GM19397 (cell line): ENCODE measurements around the gene CHST1.

Experiments used
- ATAC-seq: cut with Tn5 transposase; IDR thresholded peaks from one replicate; pipeline ENCODE4 v1.9.1; 2021; ENCODE audit warnings: mild to moderate bottlenecking, moderate library complexity; ENCODE audit not compliant: unreplicated experiment

CHST1 gene

GRCh38 chr11:45609337-45609736 lies 56.1 kb downstream of the CHST1 start:
- no peak for ATAC-seq

DNA sequence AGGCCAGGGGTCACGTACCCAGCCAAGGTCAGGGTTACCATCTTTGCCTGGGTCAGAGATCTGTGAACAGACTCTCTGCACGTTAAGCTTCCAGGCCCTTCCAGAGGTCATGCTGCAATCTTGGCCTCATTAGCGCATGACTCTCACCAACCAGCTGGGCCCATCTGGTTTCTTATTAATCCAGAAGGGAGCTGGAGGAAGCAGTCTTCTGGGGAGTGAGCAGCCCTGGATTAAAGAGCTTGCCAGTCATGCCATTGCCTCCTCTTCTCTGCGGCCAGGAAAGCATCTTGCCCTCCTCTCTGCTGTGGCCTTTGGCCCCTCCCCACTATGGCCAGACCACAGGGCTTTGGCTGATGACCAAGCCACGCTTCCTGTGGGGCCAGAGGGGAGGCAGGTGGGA lies 57.4 kb downstream of the CHST1 start:
- ATAC-seq: no peak

GRCh38 chr11:45606514-45607281 lies 58.7 kb downstream of the CHST1 start:
- ATAC-seq: no peak

GRCh38 chr11:45605051-45605450 lies 60.4 kb downstream of the CHST1 start:
- ATAC-seq: no peak

DNA sequence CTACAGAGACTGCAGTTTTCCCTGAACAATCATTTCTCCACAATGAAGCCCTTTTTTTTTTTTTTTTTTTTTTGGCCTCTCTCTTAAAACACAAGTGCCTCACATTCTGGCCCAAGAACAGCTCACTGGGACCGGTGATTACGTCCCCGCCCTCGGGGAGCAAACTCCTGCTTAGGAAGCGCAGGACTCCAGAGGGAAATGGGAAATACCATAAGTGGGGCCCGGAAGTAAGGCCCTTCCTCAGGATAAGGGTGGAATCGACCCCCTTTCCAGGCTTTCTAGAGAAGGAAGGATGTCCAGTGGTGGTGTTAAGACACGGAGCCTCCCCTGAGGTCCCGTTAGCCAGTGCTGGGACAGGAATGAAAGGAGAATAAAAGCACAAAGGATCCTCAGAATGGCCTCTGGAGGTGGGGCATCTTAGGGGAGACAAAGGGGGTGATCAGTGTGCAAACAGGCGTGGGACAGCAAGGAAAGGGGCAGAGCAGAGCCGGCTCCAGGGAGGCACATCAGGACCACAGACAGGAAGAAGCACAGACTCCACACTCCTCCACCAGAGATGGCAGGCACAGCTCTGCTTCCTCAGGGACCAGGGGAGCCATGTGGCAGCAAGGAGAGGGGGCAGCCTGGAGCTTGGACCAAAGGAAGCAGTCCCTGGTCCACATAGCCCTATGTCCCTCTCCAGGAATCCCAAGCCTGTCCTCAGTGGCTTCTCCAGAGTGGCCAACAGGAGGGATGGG lies 61.3 kb downstream of the CHST1 start:
- no peak for ATAC-seq

GRCh38 chr11:45599161-45599943 lies 66.1 kb downstream of the CHST1 start:
- no peak for ATAC-seq
